Measurements from ENCODE around the gene PARP2.

- TF ChIP-seq, protein P1, sequence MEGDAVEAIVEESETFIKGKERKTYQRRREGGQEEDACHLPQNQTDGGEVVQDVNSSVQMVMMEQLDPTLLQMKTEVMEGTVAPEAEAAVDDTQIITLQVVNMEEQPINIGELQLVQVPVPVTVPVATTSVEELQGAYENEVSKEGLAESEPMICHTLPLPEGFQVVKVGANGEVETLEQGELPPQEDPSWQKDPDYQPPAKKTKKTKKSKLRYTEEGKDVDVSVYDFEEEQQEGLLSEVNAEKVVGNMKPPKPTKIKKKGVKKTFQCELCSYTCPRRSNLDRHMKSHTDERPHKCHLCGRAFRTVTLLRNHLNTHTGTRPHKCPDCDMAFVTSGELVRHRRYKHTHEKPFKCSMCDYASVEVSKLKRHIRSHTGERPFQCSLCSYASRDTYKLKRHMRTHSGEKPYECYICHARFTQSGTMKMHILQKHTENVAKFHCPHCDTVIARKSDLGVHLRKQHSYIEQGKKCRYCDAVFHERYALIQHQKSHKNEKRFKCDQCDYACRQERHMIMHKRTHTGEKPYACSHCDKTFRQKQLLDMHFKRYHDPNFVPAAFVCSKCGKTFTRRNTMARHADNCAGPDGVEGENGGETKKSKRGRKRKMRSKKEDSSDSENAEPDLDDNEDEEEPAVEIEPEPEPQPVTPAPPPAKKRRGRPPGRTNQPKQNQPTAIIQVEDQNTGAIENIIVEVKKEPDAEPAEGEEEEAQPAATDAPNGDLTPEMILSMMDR (IDR thresholded peaks at IDR 0.05; ENCODE audit: borderline replicate concordance, extremely low read depth, low read length, poor library complexity, severe bottlenecking) = no peak
- no peak for TF ChIP-seq EZH2 (IDR thresholded peaks at IDR 0.05; ENCODE audit: borderline replicate concordance, low read depth, low read length, severe bottlenecking)
Observed at GRCh38 chr14:20350282-20350681, 6.8 kb downstream of the PARP2 start.
